ENCODE results near the gene ERCC5.

ERCC5 gene

GRCh38 chr13:102845630-102846260 is at the start of gene ERCC5:
Gene ERCC5, plus strand, starts transcription at chr13:102846032. Its CDS starts 235 bp downstream, at chr13:102846267.
- peak; percentile 96 for DNase-seq

- peak; percentile 72 to 76 for DNase-seq
Observed at GRCh38 chr13:102798581-102799425, 47.0 kb upstream of the ERCC5 start, which contains the start of the genes BIVM and POGLUT2. Gene BIVM, plus strand, starts transcription at chr13:102799119. Its CDS starts 8,149 bp downstream, at chr13:102807268. Gene POGLUT2, minus strand, starts transcription at chr13:102798976. Its CDS starts 306 bp downstream, at chr13:102798670.

GRCh38 chr13:102799426-102800144 is 46.2 kb upstream of the ERCC5 start:
- DNase-seq: no peak

GRCh38 chr13:102800145-102801041 is 45.4 kb upstream of the ERCC5 start:
- DNase-seq: peak; percentile 82 to 85

GRCh38 chr13:102805680-102806079 is 40.2 kb upstream of the ERCC5 start:
- DNase-seq: no peak

- DNase-seq: no peak
Observed at GRCh38 chr13:102807699-102808098, 38.1 kb upstream of the ERCC5 start.

- DNase-seq: no peak
Observed at GRCh38 chr13:102812611-102813287, 33.1 kb upstream of the ERCC5 start.

GRCh38 chr13:102814025-102814607 is 31.7 kb upstream of the ERCC5 start:
- DNase-seq: no peak

GRCh38 chr13:102814793-102815192 is 31.0 kb upstream of the ERCC5 start:
- DNase-seq: no peak

- DNase-seq: no peak
Observed at GRCh38 chr13:102815788-102816187, 30.0 kb upstream of the ERCC5 start.

GRCh38 chr13:102816708-102817107 is 29.1 kb upstream of the ERCC5 start:
- DNase-seq: no peak

- DNase-seq: no peak
Observed at GRCh38 chr13:102817241-102817640, 28.6 kb upstream of the ERCC5 start.

GRCh38 chr13:102817907-102818306 is 27.9 kb upstream of the ERCC5 start:
- no peak for DNase-seq

GRCh38 chr13:102825400-102825799 is 20.4 kb upstream of the ERCC5 start:
- DNase-seq: no peak

GRCh38 chr13:102825921-102826706 is 19.7 kb upstream of the ERCC5 start:
- no peak for DNase-seq

GRCh38 chr13:102830646-102831045 is 15.2 kb upstream of the ERCC5 start:
- no peak for DNase-seq

- no peak for DNase-seq
Observed at GRCh38 chr13:102836471-102836870, 9.4 kb upstream of the ERCC5 start.

GRCh38 chr13:102838273-102838672 is 7.6 kb upstream of the ERCC5 start:
- DNase-seq: no peak

GRCh38 chr13:102838982-102839381 is 6.8 kb upstream of the ERCC5 start:
- DNase-seq: no peak

GRCh38 chr13:102839462-102839861 is 6.4 kb upstream of the ERCC5 start:
- DNase-seq: no peak

GRCh38 chr13:102845289-102845629 is 573 bp upstream of the ERCC5 start:
- no peak for DNase-seq
